ENCODE data around the gene CHST2.
"Not testable (repeated sequence)": the region's sequence is repeated elsewhere in the genome, so short reads cannot be mapped to it uniquely, and the experiment has no call there.

DNA sequence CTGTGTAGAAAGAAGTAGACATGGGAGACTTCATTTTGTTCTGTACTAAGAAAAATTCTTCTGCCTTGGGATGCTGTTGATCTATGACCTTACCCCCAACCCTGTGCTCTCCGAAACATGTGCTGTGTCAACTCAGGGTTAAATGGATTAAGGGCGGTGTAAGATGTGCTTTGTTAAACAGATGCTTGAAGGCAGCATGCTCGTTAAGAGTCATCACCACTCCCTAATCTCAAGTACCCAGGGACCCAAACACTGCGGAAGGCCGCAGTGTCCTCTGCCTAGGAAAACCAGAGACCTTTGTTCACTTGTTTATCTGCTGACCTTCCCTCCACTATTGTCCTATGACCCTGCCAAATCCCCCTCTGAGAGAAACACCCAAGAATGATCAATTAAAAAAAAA lies 45.6 kb upstream of the CHST2 start:
- TF ChIP-seq, protein P1, sequence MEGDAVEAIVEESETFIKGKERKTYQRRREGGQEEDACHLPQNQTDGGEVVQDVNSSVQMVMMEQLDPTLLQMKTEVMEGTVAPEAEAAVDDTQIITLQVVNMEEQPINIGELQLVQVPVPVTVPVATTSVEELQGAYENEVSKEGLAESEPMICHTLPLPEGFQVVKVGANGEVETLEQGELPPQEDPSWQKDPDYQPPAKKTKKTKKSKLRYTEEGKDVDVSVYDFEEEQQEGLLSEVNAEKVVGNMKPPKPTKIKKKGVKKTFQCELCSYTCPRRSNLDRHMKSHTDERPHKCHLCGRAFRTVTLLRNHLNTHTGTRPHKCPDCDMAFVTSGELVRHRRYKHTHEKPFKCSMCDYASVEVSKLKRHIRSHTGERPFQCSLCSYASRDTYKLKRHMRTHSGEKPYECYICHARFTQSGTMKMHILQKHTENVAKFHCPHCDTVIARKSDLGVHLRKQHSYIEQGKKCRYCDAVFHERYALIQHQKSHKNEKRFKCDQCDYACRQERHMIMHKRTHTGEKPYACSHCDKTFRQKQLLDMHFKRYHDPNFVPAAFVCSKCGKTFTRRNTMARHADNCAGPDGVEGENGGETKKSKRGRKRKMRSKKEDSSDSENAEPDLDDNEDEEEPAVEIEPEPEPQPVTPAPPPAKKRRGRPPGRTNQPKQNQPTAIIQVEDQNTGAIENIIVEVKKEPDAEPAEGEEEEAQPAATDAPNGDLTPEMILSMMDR (IDR thresholded peaks at IDR 0.05; ENCODE audit: low read length), result not testable (repeated sequence)
- TF ChIP-seq EZH2 (IDR thresholded peaks at IDR 0.05; ENCODE audit: borderline replicate concordance, low read length), result not testable (repeated sequence)
